GM21360 (cell line): ENCODE measurements around the gene KRTAP5-5.
"Not testable (repeated sequence)": the region's sequence is repeated elsewhere in the genome, so short reads cannot be mapped to it uniquely, and the experiment has no call there.

ENCODE experiments used
- ATAC-seq: cut with Tn5 transposase; IDR thresholded peaks from one replicate; pipeline ENCODE4 v1.9.1; 2021; ENCODE audit warnings: mild to moderate bottlenecking, moderate library complexity; ENCODE audit not compliant: unreplicated experiment

The KRTAP5-5 gene

DNA sequence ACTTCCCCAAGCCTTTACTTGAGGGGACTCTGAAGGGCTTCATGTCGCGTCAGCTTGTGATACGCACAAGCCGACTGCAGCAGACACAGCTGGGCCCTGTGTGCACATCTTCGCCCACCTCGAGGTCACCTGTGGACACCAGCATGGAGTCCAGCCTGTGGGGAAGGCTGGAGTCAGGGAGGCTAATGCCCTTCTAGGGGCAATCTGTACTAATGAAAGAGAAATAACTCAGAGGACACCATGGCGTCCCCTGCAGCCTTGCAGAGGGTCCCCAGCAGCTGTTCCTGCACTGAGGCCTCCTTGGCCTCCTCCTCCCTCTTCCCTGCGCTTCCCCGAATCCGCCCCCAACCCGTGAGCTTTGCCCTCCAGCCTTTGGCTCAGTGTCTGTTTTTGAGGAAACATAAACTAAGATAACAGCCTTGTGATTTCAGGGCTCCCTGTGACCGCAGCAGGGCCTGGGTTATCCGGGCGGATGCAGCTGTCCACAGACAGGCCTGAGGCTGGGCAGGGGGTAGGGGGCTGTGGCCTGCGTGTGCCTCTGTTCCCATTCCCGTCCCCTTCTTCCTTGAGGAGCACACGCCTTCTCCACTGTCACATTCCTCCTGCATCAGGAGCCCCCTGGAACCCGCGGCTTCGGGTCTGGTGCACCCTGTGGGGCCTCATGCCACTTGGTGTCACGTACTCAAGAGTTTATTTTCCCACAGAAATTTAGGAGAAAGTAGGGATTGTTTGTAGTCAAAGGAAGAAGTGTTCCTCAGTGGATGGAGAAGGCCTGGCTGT is 25.0 kb downstream of the KRTAP5-5 start:
- ATAC-seq, result no peak

DNA sequence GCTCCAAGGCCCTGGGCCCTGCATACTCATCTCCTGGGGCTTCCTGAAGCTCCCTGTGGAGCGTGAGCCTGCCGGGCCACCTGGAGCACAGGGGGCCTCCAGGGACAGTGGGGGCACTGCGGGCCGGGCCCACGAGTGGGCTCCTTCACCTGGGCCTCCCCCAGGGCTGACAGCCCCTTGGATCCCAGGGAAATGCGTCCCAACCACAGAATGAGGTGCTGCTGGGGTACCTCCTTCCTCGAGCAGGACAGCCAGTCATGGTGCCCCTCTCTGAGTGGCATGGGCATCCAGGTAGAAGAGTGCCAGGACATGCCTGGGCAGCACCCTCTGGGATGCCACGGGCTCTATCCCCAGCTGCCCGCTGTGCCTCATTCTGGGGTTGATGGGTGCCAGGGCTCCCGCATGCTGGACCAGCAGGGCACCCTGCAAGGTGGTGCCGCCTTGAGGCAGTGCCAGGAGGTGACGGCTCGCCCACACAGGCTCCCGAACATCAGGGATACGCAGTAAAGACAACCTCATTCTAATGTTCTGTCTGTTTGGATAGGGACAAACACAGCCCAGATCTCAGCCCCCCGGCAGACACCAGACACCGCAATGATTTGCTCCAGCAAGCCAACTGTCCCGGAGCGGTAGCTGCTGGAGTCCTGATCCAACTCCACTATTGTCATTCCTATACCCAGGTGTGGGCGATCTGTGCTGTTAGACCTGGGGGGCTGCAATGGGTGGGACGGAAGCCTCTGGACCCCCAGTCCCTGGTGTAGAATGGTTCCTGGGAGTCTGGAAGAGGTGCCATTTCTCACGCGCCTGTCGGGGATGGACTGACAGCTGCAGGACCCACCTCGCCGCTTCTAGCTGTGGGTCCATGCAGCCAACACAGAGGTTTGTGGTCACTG is 25.8 kb downstream of the KRTAP5-5 start:
- ATAC-seq, result no peak

DNA sequence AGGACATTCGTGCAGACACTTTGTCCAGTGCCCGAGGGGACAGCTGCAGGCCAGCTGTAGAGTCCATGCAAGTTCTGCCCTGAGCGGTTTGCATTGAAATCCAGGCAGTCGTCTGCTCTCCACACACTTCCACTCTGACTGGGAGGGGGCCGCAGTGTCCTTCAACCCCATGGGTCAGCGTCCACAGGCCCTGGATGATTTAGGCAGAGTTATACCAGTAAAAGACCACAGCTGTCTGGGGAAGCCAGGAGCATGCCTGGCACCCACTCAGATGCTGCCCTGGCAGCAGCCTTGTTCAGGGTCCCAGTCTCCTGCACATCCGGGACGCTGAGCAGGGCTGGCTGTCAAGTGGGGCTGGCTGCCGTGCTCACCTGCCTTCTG is 26.5 kb downstream of the KRTAP5-5 start:
- ATAC-seq, result no peak

GRCh38 chr11:1656670-1657069 is 27.1 kb downstream of the KRTAP5-5 start:
- ATAC-seq, result no peak

GRCh38 chr11:1659506-1659905 is 29.9 kb downstream of the KRTAP5-5 start:
- ATAC-seq, result no peak

- ATAC-seq, result no peak
These were observed 30.7 kb downstream of the KRTAP5-5 start for GRCh38 chr11:1660111-1660867.

GRCh38 chr11:1661454-1662269 is 32.1 kb downstream of the KRTAP5-5 start:
- ATAC-seq, result not testable (repeated sequence)

- not testable (repeated sequence) for ATAC-seq
These were observed 33.2 kb downstream of the KRTAP5-5 start for GRCh38 chr11:1662699-1663283.

GRCh38 chr11:1665313-1665712 is 35.7 kb downstream of the KRTAP5-5 start:
- ATAC-seq, result no peak

DNA sequence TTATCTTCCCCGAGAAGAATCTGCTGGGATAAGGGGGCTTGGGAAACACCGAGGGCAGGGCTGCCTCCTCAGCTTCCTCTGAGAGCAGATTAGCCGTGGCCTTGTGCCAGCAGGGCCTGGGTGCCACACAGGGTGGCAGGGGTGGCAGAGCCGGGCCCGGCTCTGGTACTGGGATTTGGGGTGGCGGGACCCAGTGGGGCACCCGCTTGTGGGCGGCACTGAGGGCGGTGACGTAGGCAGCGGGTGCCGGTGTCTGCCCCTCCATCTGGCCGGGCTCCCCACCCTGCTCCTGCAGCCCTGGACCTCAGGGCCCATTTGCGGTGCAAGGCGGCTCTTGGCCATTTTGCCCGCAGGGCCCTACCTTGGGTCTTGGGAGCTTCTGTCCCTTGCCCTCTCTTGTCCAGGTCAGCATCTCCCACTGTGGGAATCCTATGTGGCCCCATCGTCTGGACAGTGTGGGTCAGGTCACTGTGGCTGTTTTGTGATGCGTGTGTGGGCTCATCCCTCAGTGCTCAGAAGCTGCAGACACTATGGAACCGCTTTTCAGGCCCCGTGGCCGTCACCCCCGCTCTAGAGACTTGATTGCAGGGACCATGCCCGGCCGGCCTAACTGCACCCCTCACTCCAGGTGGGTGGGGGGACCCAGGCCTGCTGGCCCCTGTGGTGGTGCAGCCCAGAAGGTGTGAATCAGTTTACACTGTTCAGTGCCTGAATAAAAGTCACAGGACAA is 37.7 kb downstream of the KRTAP5-5 start:
- ATAC-seq, result no peak

DNA sequence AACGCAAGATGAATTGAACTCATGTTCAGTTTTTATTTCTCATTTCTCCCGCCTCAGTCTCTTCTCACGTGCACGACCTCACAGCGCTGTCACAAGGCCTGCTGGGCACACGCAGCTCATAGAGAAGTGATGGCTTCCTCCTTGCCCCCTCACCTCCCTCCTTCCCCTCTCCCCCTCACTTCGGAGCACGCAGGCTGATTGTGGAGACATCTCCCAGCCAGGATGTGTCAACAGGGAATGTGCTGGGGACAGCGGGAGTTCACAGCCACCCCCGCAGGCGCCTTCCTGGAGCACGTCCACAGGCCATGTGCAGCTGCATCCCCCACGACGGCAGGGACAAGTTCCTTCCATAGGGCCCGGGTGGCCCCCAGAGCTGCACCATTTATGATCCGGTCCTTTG is 38.3 kb downstream of the KRTAP5-5 start:
- ATAC-seq, result no peak

DNA sequence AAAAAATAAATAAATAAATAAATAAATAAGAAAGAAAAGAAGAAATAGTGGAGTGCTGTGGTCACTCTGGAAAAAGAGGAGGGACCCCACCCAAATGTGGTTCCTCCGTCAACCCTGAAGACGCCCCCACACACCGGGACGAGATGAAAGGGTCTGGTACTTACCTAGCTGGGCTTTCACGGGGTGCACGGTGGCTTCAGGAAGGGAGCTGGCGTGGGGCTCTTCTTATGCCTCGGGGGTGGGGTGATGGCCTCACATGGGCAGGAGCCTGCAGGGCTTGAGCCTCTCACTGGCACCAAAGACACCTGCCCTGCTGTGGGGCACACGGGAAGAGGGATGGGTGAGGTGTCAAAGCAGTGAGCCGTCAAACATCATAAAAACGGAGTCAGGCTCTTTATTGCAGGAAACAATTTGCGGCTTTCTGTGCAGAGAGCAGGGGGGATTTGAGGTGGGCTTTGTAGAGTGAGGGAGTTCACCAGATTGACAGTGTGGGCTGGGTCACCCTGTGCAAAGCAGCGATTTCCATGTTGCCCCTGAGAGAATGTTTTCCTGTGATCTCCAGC is 39.4 kb downstream of the KRTAP5-5 start:
- no peak for ATAC-seq

DNA sequence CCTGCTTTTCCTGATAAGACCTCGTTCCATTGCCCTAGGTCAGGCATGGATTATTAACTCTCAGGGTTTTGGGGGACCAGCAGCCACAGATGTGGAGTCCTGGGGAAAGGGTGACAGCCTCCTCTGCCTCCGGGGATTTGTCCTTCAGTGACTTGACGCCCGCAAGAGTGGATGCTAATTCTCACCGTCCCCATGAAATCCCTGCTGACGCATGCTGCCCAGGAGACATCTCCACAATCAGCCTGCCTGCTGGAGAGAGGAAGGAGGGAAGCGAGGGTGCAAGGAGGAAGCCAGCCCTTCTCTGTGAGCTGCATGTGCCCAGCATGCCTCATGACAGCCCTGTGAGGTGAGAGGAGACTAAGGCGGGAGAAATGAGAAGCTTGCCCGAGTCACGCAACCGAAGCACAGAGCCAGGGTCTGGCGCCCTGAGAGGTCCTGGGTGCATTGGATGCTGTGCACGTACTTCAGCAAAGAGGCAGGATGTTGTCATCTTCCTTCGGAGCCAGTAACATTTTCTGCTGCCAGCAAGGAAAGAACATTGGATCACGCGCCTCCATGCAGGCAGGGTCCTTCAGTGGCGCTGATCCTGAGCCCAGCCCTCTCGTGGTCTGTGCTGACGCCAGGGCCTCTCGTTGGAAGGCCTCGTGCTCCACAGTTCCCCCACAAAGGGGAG is 40.1 kb downstream of the KRTAP5-5 start:
- ATAC-seq, result no peak

- not testable (repeated sequence) for ATAC-seq
These were observed 40.9 kb downstream of the KRTAP5-5 start for GRCh38 chr11:1670457-1670856.

GRCh38 chr11:1670905-1671371 is 41.4 kb downstream of the KRTAP5-5 start:
- no peak for ATAC-seq

GRCh38 chr11:1671658-1672057 is 42.1 kb downstream of the KRTAP5-5 start:
- ATAC-seq, result no peak

GRCh38 chr11:1672613-1673350 is 43.2 kb downstream of the KRTAP5-5 start:
- ATAC-seq, result no peak
